ENCODE measurements around the gene SYNGAP1.

- no peak for TF ChIP-seq CTCF (IDR thresholded peaks at IDR 0.05)
- no peak for TF ChIP-seq POLR2A (IDR thresholded peaks at IDR 0.05)
These were observed 27.3 kb upstream of the SYNGAP1 start for GRCh38 chr6:33392595-33392948.
